HG02642 (cell line): ENCODE data around the gene SAP130.
A peak's percentile ranks its signal among the peaks of the same experiment; 100 is the strongest.

Experiments used
- ATAC-seq: cut with Tn5 transposase; IDR thresholded peaks from one replicate; pipeline ENCODE4 v1.9.1; 2021; ENCODE audit warnings: mild to moderate bottlenecking; ENCODE audit not compliant: unreplicated experiment, poor library complexity

The SAP130 gene

DNA sequence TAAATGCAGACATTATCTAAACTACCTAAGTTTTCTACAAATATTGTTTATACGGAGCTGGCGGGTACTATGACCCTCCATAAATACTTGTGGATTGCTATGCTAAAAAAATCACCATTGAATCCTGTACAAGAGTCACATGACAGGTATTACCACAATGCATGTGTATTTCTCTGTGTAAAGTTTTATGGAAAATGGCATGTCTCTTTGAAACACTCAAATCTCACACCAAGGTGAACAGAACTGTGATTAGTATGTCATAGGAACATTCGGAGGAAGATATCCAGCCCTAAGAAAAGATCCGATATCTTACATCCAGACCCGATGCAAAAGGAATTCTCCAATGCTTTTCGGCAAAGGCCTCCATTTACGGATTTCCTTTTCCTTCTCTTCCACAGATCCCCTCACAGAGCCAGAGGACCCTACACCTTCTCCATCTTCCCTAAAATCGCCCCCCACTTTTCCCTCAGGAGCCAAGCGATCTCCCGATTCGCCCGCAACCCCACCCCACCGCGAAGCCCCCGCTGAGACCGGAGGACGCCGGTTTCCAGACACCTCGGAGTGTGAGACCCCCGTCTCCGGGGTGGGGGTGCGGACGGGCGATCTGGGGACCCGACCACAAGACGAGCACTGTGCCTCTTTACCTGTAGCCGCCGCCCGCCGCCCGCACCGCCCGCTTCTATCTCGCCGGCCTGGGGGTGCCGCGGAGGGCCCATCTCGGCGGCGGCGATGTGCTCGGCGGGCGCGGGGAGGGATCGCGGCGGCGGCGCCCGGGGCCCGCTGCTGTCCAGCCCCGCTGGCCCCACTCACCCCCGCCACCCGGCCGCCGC lies 1.2 kb downstream of the SAP130 start:
- peak; percentile 0 for ATAC-seq

DNA sequence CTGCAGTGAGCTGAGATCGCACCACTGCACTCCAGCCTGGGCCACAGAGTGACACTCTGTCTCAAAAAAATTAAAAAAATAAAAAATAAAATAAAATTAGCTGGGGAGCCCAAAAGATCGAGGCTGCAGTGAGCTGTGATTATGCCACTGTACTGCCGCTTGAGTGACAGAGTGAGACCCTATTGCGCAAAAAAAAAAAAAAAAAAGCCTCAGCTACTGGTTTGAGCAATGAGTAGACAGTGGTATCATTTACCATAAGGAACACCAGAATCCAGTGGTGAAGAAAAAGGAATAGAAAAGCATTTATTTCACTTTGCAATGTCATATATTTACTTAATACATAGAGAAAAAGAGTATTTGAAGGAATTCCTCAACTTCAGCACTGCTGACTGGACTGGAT lies 3.0 kb downstream of the SAP130 start:
- ATAC-seq: no peak

DNA sequence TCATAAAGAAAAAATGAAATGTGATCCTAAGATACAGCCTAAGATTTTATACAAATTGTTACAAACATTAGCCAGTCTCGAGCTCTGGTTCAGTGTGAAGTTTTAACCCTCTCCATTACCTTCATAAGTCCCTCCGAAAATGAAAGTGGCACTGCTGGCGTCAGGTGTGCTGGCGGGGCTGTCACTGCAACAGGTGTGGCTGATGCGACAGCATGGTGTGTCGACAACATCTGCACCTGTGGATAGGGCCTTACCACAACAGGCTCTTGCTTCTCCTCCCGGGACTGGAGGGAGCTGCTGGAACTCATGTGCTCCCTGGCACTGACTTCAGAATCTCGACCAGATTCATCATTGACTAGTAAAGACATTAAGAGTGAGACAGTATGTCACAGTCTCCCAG lies 10.3 kb downstream of the SAP130 start:
- ATAC-seq: no peak

DNA sequence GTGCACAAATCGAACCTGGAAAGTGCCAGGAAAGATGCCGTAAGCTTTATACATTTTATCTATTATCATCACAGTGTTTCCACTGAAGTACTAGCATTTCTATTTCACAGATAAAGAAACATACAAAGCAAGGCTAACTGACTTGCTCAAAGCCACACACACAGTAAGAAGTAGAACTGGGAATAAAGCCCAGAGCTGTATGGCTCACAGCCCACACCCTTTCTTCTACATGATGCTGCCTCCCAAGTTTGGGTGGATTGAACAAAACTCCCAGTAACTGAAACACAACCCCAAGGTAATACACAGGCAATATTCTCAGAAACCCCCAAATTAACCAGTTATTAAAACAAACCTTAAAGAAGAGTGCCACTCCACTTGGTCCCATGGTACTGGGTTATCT lies 11.2 kb downstream of the SAP130 start:
- no peak for ATAC-seq

DNA sequence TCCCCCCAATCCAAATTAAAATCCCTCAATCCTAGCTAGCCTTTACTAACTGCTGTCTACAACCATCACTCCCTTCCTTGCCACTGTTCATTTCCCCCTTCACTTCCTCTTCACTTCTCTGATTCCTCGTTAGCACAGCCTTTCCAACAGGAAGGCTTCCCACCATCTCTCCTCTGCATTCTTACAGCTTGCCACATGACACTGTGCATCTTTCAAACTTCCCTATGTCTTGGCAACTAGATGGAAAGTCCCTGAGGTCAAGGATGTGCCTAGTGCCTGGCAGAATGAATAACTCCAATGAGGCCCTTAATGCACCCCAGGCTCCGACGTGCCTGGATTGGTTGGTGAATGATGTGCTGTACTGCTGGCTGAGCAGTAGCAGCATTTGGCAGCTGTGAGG lies 15.2 kb downstream of the SAP130 start:
- ATAC-seq: no peak

DNA sequence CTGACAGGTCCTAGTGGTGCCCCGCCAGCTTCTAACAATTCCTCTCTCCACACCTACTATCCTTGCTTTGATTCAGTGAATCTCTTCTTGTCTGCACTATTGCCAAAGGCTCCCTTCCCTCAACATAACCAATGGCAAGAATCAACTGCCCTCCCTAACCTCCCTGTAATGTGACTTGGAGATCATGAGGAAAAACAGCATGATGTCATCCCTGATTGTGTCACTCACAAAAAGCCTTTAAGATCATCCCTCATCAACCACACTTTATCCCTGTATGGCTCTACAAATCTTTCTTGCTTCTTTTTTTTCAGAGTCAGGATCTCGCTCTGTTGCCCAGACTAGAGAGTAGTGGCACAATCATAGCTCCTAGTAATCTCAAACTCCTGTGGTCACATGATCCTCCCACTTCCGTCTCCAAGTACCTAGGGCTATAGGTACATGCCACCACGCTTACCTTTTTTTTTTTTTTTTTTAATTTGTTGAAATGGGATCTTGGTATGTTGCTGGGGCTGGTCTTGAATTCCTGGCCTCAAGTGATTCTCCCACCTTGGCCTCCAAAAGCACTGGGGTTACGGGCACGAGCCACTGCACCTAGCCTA lies 19.7 kb downstream of the SAP130 start:
- no peak for ATAC-seq

DNA sequence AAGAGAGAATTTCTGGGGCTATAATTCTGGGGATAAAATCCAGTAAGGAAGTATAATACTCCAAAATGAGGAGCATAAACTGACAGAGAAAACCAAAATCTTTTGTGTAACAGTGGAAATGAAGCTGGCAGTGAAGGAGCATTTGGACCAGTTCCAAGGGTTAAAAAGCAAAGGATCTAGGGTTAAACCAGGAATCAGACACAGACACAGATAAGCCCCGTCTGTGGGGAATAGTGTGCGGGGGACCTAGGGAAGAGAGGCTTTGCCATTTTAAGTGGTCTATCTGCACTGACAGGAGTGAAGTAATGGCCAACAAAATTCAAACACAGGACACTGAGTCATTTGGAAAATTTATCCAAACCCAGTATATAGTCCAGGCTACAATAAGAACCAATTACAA lies 23.4 kb downstream of the SAP130 start:
- ATAC-seq: no peak

DNA sequence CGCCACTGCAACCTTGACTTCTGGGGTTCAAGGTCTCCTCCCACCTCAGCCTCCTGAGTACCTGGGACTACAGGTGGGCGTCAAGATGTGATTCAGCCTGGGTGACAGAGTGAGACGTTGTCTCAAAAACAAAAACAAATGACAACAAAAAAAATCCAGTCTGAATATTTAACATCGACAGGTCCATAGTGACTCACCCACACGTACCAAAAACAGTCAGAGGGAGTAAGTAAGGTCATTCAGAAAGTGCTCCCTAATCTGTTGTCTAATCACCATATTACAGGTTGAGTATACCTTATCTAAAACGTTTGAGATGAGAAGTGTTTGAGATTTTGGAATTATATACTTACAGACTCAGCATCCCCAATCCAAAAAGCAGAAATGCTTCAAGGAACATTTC lies 24.4 kb downstream of the SAP130 start:
- no peak for ATAC-seq

DNA sequence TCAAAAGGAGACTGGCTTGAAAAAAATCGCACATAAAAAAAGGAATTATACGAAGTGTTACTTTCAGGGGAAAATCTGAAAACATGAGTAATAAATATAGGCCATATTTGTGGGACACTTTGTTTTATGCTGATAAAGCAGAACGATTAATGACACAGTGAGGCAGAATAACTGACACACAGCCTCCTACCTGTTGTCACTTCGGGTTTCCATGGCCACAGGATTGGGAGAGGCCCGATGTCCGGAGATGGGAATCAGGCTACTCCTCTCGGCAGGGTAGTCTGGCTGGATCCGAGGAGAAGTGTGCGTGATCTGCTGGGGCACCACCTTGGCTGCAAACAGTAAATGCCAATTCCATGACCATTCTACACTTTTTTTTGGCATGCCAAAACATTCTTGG lies 31.7 kb downstream of the SAP130 start:
- ATAC-seq: no peak

DNA sequence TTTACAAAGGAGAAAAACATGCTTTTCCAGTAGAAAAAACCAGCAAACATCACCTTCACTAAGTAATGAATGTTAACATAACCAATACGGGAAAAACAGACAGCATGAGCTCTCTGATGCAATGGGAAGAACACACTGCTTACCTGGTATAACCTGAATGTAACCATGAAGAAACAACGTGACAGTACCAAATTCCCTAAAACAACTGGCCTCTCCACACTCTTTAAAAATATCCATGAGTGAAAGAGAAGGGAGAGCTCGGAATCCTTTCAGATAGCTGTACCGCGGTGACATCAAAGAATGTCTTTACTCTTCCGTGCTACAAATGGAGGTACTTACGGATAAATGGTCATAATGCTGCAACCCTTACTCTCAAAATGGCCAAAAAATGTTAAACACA lies 32.1 kb downstream of the SAP130 start:
- ATAC-seq: no peak

DNA sequence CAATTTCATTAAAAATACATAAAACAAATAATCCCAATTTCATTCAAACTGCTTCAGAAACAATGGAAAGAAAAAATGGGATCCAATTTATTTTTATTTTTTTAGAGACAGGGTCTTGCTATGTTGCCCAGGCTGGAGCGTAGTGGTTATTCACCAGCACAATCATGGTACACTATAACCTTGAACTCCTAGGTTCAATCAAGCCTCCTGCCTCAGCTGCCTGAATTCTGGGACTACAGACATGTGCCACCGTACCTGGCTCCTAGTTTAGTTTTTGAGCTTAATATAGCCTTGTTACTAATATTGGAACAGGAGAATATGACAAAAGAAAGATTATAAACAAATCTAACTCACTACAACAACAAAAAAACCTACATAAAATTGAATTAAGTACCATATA lies 34.2 kb downstream of the SAP130 start:
- ATAC-seq: no peak

DNA sequence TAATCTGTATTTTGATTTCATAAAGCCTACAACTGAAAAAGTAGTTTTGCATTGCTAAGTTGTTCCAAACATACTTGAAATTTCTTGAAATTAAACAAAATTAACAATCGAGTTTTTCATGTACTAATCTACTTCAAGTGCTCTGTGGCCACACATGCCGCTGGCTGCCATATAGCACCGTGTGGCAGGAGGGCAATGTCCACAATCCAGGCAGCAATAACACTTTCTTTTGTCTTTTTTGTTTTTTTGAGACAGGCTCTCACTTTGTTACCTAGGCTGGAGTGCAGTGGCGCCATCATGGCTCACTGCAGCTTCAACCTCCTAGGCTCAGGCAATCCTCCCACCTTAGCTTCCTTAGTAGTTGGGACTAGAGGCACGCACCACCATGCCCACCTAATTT lies 36.1 kb downstream of the SAP130 start:
- no peak for ATAC-seq

DNA sequence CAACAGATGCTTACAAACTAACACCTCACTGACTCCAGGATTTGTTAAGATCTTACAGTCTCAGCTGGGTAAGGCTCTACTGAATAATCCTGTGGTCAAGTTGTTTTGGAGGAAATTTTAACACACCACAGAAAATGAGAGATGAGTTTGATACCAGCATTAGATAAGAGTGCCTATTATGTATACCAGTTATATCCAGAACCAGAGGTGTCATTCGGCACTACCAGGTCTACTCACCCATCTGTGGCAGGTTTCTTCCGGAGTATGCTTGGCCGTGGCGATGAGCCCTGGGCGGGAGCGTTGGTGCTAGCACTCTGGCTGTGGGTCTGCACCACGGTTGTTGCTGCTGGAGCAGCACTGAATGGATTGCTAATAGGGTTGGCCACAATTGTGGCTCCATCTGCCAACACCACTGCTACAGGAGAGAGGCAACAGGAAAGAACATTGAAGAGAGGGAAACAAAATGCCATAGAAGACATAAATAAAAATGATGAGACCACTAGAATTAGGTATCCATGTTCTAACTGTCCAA lies 41.2 kb downstream of the SAP130 start:
- ATAC-seq: no peak

DNA sequence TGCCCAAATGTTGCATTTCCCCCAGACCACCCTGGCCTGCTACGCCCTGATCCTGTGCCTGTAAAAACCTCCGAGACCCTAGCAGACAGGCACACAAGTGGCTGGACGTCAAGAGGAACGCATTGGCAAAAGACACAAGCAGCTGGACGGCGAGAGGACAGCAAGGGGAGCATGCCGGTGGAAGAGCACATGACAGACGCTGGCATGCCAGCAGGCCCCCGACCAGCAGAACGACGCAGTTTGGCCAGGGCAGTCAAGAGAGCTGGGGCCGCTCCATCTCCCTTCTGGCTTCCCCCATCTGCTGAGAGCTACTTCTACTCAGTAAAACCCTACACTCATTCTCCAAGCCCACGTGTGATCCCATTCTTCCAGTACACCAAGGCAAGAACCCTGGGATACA lies 42.1 kb downstream of the SAP130 start:
- no peak for ATAC-seq

DNA sequence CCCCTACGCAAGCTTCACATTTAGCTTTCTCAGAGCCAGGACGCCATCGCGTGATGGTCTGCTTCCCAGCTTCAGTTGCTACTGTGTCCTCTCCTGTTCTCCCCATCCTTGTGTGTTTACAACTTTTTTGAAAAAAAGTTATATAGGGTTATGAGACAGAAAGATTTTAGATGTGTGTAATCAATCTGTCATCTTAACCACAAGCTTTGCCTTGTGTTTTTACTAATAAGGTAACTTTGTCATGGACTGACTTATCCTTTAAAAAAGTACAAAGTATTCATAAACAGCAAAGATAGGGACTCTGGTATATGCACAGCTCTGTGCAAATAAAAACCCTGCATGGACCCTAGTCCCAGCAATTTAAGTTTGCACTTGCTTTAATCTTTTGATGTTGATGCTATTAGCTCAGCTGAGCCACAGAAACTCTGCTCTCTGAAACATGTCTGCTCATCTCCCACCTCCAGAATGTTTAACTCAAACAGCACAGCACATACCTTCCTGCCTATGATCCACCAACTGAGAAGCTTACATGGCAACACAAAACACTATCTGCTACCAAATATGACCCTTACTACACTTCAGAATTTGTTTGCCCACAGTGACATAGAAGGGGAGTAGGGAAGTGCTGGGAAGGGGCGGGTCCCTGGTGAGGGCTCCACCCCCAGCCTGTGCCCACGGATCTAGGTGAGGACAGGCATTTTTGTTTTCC lies 42.7 kb downstream of the SAP130 start:
- no peak for ATAC-seq

DNA sequence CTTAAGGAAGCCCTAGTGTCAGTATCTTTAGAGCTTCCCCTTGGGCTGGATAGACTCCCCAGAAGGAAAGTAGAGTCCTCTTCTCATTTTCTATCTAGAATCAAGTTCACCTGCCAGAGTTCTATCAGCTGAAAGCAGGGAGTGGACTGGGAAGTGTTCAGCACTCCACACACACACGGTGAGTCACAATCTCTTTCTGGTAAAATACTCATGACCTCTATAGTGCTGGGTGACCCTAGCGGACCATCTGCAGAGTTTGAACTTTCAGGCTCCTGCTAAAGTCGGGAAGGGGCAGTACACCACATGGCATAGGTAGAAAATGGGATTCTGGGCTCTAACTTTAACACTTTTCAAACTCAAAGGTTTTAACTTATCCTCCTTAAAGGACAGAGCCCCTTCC lies 43.3 kb downstream of the SAP130 start:
- ATAC-seq: no peak

DNA sequence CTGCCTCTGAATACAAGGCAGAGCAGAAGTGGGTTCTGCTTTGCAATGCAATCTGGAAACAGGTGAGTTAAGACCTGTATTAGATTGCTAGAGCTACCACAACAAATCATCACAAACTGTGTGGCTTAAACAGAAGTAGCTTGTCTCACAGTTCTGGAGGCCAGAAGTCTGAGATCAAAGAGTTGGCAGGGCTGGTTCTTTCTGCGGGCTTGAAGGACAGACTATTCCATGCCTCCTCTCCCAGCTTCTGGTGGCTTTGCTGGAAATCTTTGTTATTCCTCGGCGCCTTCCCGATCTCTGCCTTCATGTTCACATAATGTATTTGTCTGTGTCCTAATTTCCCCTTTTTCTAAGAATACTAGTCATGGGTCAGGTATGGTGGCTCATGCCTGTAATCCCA lies 58.4 kb downstream of the SAP130 start:
- no peak for ATAC-seq

DNA sequence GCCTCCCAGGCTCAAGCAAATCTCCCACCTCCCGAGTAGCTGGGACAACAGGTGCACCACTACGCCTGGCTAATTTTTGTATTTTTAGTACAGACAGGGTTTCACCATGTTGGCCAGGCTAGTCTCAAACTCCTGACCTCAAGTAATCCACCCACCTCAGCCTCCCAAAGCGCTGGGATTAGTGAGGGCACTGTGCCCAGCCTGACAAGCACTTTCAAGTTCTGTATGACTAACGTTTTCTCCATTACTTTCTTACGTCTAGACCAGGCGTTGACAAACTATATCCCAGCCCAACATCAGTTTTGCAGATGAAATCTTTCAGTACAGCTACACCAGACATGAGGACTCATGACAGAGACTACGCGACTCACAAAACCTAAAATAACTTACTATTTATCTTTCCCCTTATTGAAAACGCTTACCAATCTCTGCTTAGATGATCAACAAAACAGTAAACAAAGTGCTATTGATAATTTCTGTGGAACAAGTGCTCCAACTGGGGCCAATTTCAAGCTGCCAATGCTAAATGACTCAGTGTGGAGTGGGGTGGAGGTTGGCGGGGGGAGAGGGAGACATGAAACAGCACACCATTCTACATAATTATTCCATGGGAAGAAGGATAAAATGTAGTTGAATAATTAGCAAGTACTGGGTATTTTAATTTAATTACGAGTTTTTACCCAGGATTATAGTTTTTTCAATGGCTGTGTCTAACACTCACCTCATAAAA lies 59.1 kb downstream of the SAP130 start:
- no peak for ATAC-seq

DNA sequence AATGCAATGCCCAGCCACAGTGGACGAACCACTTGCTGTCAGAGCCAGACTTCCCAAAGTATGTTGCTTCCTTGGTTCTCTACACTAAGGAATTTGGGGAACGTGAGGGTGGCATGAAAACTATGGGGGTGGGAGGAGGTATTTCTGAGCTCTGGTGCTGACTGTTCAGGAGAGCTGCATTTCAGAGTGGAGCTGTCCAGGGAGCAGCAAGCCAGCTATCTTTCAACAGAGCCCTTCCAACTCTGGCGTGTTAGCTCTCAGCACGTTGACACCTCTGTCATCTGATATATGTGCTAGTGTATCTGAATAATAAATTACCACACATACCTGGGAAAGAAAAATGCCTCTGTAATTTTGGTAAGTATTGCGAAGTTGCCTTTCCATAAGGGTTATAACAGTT lies 66.1 kb downstream of the SAP130 start:
- no peak for ATAC-seq

DNA sequence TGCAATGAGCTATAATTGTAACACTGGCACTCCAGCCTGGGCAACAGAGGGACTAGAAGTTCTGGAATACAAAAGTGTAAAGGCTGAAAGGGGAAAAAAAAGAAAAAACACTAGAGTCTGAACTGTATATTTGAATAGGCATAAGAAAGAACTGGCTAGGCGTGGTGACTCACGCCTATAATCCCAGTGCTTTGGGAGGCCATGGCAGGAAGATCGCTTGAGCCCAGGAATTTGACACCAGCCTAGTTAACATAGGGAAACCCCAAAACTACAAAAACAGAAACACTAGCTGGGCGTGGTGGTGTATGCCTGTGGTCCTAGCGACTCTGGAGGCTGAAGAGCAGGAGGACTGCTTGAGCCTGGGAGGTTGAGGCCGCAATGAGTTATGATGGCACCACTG lies 70.6 kb downstream of the SAP130 start:
- ATAC-seq: no peak

DNA sequence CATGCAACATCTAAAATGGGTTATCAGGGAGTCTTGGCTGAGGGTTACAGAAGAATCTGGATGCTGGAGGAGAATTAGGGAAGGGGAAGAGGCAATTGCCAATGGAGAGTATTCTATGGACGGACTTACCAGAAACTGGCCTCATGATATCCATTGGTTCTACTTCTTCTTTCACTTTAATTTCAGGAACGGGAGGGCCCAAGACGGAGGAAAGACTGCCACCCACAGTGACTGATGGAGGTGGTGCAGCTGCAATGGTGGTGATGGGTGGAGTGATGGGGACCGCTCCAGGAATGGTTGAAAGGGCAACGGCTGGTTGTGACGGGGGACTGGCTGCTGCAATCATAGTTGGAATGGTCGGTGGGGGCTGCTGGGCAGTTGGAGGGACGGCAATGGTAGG lies 73.0 kb downstream of the SAP130 start:
- no peak for ATAC-seq
